Stimulated activated CD4-positive, alpha-beta T cell treated with anti-CD3 and anti-CD28 coated beads, Interleukin-4, amount 100 ng/mL, for 4 hours (primary cell): ENCODE results near the gene MAP2.

Source experiments
- DNase-seq, 2 experiments: peaks; one replicate each; pipeline ENCODE4 v3.0.0-alpha.2; 2020

The MAP2 gene

DNA sequence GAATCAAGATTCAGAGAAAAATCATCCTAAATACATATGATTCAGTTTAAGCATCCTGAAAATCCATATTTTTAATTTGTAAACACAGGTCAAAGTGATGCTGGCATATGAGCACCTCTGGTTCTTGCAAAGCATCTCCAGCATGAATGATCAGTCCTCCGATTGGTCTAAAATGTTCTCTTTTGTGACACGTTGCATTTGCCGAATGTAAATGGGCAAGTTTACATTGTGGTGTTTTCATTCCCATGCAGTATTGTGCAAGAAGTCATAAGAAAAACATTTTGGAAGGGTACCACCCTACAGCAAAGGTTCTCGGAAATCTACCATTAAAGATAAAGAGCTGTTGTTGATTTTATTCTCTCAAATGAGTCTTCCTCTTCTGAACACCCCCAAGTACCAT, 239.8 kb downstream of the MAP2 start:
- no peak for DNase-seq

DNA sequence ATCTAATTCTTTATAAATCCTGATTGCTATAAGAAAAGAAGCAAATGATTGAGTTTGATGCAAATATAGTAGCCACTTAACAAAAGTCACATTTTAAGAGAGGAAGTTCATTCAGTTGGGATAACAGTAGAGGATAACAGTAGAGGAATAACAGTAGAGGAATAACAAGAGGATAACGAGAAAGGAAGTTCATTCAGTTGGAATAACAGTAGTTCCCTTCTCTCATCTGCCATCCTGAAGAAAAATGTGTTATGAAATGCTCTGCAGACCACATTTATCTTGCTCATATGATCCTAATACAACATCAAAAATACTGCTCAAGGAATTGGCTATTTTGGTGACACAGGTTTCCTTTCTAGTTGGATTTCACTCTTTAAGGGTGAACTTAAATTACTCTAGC, 242.4 kb downstream of the MAP2 start:
- no peak for DNase-seq

DNA sequence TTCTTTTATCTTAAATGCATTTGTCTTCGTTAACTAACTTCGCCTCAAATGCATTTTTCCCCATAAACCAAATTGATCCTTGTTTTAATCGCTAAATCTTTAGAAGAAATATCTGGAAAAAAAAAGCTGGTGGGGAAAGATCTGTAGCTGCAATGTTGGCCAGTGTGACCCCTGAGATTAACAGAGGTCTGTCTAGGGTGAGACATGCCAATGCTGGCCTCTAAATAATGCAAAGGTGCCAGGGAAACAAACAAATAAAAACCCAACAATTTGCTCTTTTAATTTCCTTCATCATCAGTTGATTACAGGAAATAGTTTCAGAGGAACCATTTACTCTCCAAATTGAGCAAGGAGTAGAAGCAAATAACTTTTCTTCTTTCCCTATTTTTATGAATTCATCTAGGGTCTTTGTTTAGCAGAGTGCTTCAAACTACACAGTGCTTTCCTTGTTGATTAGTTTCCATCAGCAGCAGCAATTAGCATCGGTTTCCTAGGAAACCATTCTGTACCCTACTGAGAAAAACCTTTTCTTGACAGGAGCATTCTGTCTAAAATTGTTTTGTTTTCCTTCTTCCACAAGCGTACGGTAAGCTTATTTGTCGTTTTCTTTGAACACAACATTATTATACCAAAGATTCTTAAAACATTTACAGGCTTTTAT, 247.3 kb downstream of the MAP2 start:
- DNase-seq: no peak

DNA sequence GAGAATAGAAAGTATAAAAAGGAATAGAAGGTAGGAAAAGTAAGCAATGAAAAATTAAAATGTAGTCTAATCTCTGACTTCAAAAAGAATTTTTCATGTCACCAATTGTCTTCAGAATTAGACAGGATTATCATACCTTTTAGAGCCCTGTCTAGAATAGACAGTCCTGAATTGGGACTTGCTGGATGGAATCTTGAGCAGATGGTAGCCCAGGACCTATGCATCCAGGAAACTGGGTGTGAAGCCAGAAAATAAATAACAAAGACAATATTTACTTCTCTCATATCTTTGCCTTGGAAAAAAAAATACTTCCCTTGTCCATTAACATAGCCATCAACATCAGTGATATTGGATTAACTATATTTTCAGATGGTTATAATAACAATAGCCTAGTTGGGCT, 250.0 kb downstream of the MAP2 start:
- no peak for DNase-seq

GRCh38 chr2:209680596-209680995, 256.7 kb downstream of the MAP2 start:
- no peak for DNase-seq

- no peak for DNase-seq
Observed at GRCh38 chr2:209681201-209681735, 257.4 kb downstream of the MAP2 start.

DNA sequence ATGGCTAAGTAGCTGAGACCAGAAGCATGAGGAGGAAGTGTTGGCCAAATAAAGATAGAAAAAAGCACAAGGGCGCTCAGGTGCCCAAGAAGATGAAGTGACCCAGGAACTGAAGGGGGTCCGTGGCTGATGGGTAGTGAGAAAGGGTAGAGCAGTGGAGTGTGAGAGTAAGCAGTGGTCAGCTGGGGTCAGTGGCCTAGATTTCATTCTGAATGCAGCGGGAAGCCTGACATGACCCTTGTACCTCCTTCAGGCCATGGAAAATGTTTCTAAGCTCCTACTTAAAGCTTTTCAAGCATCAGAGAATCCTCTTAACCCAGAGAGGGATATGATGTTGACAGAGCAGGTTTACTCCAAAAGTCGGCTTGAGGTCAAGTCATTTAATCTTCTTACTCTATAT, 258.8 kb downstream of the MAP2 start:
- no peak for DNase-seq

GRCh38 chr2:209685340-209685739, 261.5 kb downstream of the MAP2 start:
- no peak for DNase-seq

DNA sequence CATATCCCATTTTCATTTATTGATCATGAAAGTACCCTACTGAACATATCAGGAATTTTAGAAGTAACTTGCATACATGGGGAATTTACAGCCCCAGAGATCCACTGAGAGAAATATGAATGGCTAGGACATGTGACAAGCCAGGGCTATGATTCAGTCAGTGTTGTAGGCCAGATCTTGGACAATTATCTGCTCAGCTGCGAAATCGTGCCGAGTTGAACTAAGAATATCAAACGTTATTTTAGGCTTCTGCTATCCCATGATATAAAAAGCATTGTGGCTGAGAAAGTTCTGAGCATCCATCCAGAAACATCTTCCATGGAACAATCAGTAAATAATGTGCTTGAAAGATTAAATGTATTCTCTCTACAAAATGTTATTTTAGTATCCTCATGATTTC, 262.1 kb downstream of the MAP2 start:
- DNase-seq: no peak

DNA sequence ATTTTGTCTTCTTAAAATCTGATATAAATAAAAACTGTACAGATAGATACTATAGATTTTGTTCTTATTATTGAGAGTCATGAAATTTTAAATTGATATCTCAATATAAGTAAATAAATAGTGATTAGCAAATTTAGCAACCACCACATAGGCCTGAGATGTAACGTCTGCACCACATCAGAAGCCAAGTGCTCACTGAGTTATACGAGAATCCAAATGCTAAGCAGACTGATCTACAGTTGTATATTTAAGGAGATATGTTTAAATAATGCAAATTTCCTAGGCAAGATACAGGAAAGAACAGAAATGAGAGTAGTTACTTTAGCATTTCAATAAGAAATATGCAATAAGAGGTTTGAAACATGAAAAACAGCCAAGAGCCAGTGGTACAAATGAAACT, 262.6 kb downstream of the MAP2 start:
- no peak for DNase-seq

GRCh38 chr2:209687323-209687969, 263.6 kb downstream of the MAP2 start:
- DNase-seq: no peak

GRCh38 chr2:209688385-209688784, 264.5 kb downstream of the MAP2 start:
- no peak for DNase-seq

DNA sequence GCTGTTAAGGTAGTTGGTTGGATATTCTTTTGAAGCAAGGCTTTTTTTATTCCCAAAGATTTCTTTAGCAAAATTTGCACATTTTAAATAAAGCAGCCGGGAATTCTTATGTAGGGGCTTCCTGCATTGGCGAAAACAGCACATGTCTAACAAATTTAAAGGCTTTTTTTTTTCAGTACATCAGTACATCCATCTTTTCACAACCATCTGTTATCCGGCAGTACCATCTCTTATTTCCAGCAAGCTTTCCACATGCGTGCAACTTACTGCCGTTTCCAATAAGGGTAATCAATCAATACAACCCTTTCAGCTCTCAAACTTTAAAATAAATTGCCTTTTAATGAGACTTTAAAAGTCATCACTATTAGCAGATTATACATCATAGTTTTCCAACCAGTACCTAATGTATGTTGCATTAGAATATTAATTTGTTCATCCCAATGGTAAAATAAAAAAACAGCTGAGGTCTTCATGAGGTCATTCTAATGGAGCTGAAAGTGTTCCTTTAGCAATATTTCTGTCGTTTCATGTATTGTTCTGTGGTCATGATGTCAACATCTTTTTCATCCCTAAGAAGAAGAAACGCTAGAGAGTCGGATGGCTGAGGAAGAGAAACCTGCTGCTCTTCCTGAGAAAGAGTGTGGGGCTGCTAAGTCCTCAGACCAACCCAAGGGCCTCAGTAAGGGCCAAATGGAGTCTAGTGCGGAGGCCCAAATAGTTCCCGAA, 266.3 kb downstream of the MAP2 start:
- DNase-seq: no peak

DNA sequence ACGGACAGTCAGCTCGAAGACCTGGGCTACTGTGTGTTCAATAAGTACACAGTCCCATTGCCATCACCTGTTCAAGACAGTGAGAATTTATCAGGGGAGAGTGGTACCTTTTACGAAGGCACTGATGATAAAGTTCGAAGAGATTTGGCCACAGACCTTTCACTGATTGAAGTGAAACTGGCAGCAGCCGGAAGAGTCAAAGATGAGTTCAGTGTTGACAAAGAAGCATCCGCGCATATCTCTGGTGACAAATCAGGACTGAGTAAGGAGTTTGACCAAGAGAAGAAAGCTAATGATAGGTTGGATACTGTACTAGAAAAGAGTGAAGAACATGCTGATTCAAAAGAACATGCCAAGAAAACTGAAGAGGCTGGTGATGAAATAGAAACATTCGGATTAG, 270.9 kb downstream of the MAP2 start:
- no peak for DNase-seq

DNA sequence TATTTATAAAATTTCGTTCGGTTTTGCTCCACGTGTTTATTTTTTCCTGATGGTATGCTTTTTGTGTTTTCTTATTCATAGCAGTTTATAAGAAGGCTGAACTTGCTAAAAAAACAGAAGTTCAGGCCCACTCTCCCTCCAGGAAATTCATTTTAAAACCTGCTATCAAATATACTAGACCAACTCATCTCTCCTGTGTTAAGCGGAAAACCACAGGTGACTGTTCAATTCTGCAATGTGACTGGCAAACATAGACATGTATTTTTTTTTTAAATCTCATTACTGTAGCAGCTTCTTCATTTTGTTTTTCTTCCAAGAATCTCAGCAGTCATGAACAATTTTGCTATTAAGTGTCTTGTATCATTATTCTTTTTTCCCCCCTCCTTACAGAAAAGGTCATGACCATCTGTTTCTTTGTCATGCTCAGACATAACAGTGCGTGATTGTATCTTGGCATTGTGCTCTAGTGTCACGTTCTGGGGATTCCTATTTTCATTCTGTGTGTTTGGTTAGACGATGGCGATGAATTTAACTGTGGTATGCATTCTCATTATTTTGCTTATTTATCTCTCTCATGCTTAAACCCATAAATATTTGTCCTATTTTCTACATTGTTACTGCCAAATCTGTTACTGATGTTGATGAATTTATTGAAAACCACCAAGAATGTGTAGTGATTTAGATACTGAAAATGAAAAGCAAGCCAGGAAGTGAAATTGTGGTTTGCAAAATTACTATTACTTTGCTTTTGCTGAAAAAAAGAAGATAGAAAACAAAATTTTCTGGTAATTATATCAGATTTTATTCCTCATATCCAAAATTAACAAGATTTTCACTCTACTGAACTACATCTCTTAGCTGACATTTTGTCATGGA, 273.2 kb downstream of the MAP2 start:
- no peak for DNase-seq

DNA sequence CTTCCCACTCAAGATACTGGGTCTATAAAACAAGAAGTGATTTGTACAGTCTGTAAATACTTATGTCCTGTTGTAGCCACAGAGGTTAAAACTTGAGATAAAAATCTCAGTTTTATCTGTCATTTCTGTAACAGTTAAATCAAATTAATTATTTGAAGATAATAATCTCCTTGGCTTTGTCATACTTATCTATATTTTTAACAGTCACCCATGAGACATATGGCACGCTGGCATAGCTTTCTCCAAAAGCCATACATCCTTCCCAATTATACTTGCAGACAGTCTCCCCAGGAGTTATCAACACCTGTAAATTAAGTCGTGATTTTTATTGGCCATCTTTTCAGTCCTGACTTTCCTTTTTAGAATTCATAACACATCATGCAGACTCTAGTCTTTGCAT, 278.9 kb downstream of the MAP2 start:
- DNase-seq: no peak

DNA sequence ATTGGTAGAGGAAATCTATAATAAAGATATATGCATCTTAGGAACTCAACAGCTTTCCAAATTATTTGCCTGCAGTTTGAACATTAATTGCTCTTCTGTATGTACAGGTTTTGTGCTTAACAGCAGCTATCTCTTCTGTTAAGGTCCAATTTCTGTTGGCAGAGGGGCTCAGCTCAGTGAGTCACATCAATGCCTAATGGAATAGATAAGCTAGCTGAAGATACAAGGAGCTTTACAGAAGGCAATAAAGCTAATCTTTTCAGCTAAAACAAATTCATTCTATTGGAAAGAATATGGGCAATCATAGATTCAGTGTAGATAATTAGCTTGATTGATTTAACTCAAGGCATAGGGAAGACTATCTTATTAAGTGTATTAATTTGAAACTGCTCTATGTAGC, 289.4 kb downstream of the MAP2 start:
- no peak for DNase-seq

GRCh38 chr2:209719034-209719433, 295.2 kb downstream of the MAP2 start:
- DNase-seq: no peak

GRCh38 chr2:209721497-209721896, 297.6 kb downstream of the MAP2 start:
- no peak for DNase-seq

DNA sequence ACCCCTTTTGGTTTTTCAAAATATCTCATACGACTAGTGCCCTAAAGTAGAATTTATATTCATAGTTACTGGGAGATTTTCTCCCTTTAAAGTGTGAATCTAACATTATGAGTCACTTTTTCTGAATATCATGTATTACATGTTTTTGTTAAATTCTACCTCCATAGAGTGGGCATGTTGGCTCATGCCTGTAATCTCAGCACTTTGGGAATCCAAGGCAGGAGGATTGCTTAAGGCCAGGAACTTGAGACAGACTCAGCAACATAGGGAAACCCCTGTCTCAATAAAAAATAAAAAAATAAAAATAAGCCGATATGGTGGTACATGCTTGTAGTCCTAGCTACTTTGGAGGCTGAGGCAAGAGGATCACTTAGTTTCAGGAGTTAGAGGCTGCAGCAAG, 302.5 kb downstream of the MAP2 start:
- DNase-seq: no peak

GRCh38 chr2:209727077-209727476, 303.2 kb downstream of the MAP2 start:
- DNase-seq: no peak

- no peak for DNase-seq
Observed at GRCh38 chr2:209734805-209735204, 311.0 kb downstream of the MAP2 start.

- DNase-seq: no peak
Observed at GRCh38 chr2:209741953-209742352, 318.1 kb downstream of the MAP2 start.
